ENCODE data around the gene NHSL1.

GRCh38 chr6:138416206-138416605 is 83.1 kb downstream of the NHSL1 start:
- TF ChIP-seq CTCF (IDR thresholded peaks at IDR 0.05; ENCODE audit: extremely low read depth in 1 of 2, insufficient read depth in 1 of 2, low read depth in 1 of 2, low read length in 2 of 2) (no peak), POLR2AphosphoS5 (IDR thresholded peaks at IDR 0.05; ENCODE audit: insufficient read depth, low read depth, low read length) (no peak), POLR2A (IDR thresholded peaks at IDR 0.05; ENCODE audit: low read depth, low read length) (no peak), MAX (IDR thresholded peaks at IDR 0.05; ENCODE audit: insufficient read depth, insufficient read length) (no peak)

Measured in endothelial cell of umbilical vein (primary cell).